HCT116 (cell line): ENCODE measurements around the gene ARHGAP29. TPM values are rescaled to one million over a fixed set of nuclear protein-coding genes. Genes with fewer than 3 reads are reported as not detected.

Experiments
- ATAC-seq: fragments of 200-7000 bp; cut with Tn5 transposase; 2 replicates; pipeline ENCODE4 v1.9.1; 2020; ENCODE audit warnings: mild to moderate bottlenecking, moderate library complexity
- BruUV-seq: library from RNA; stranded (reverse); fragments of 400-500 nt; replicated peaks from 2 replicates; lab custom pipeline; 2021; lab: Mats Ljungman, UMichigan
- CTCF ChIA-PET: fragments of 300-600 bp; sonication (Branson Sonifier 250); formaldehyde crosslinking; loops from one replicate; lab custom pipeline; 2021; ENCODE audit warnings: antibody characterized with exemption; lab: Charles Lee
- POLR2A ChIA-PET: fragments of 300-600, 350-600 bp; sonication (Branson Sonifier 250); formaldehyde crosslinking; loops from one replicate; lab custom pipeline; 2021; ENCODE audit warnings: antibody characterized with exemption; lab: Charles Lee
- RAD21 ChIA-PET, 2 experiments: fragments of 300-600 bp; sonication (Branson Sonifier 250); formaldehyde crosslinking; loops; one replicate each; lab custom pipeline; 2023; ENCODE audit warnings: low total read pairs in 2 of 2; ENCODE audit not compliant: uncharacterized antibody in 2 of 2, unreplicated experiment in 2 of 2, low non-redundant PET in 1 of 2; lab: Charles Lee
- DNase-seq: peaks from one replicate; pipeline ENCODE4 v3.0.0-alpha.2; 2010; ENCODE audit warnings: low read depth, low spot score
- H2AFZ ChIP-seq: fragments of 200-600 bp; shearing (Covaris generic), sonication (generic); 2 replicates; pipeline ENCODE4 v1.6.1; 2017; ENCODE audit warnings: low read depth, mixed run types, mixed read lengths, antibody characterized with exemption, low read length; ENCODE audit not compliant: poor library complexity, severe bottlenecking
- H3K27ac ChIP-seq: 2 replicates; pipeline ENCODE4 v1.5.1; 2012; ENCODE audit warnings: low read depth, low read length
- H3K27me3 ChIP-seq: fragments of 200-600 bp; sonication (generic); 2 replicates; pipeline ENCODE4 v1.6.1; 2016; ENCODE audit warnings: mixed run types, low read length, mixed read lengths; ENCODE audit not compliant: insufficient read depth
- H3K36me3 ChIP-seq, 2 experiments: fragments of 200-500 bp in 1 of 2; fragments of 200-600 bp in 1 of 2; sonication (Bioruptor generic) in 1 of 2; sonication (generic) in 1 of 2; 2 replicates each; pipeline versions ENCODE4 v1.5.1 to v1.6.1; 2014 to 2016; ENCODE audit warnings: low read length in 2 of 2, inconsistent platforms in 1 of 2, mixed read lengths in 1 of 2, mixed run types in 1 of 2; ENCODE audit not compliant: insufficient read depth in 2 of 2, control insufficient read depth in 1 of 2
- H3K4me1 ChIP-seq, 2 experiments: fragments of 200-600 bp in 1 of 2; sonication (generic) in 1 of 2; 2 replicates each; pipeline versions ENCODE4 v1.5.1 to v1.6.1; 2012 to 2017; ENCODE audit warnings: low read length in 2 of 2, inconsistent platforms in 1 of 2, mild to moderate bottlenecking in 1 of 2, mixed read lengths in 1 of 2, mixed run types in 1 of 2, moderate library complexity in 1 of 2; ENCODE audit not compliant: insufficient read depth in 2 of 2, control insufficient read depth in 1 of 2
- H3K4me2 ChIP-seq: fragments of 200-600 bp; sonication (generic); 2 replicates; pipeline ENCODE4 v1.6.1; 2017; ENCODE audit warnings: mixed run types, low read length, mixed read lengths
- H3K4me3 ChIP-seq, 2 experiments: fragments of 200-600 bp in 1 of 2; sonication (generic) in 1 of 2; replicated peaks in 1 of 2; 2 replicates each; pipeline ENCODE4 v1.5.1; 2011 to 2016; ENCODE audit warnings: low read length in 2 of 2, control low read depth in 1 of 2, low read depth in 1 of 2, mild to moderate bottlenecking in 1 of 2, mixed read lengths in 1 of 2, mixed run types in 1 of 2
- H3K79me2 ChIP-seq: fragments of 200-600 bp; sonication (generic); 2 replicates; pipeline ENCODE4 v1.6.1; 2017; ENCODE audit warnings: mild to moderate bottlenecking, mixed run types, low read length, moderate library complexity, mixed read lengths; ENCODE audit not compliant: insufficient read depth
- H3K9ac ChIP-seq: fragments of 200-600 bp; sonication (generic); 2 replicates; pipeline ENCODE4 v1.6.1; 2016; ENCODE audit warnings: low read length, mixed read lengths
- H3K9me2 ChIP-seq: fragments of 200-600 bp; sonication (generic), shearing (Covaris generic); 2 replicates; pipeline ENCODE4 v1.6.1; 2017; ENCODE audit warnings: mixed run types, mild to moderate bottlenecking, moderate library complexity; ENCODE audit not compliant: insufficient read depth
- H3K9me3 ChIP-seq, 2 experiments: fragments of 200-500 bp in 1 of 2; fragments of 200-600 bp in 1 of 2; sonication (Bioruptor generic) in 1 of 2; sonication (generic) in 1 of 2; 2 replicates each; pipeline ENCODE4 v1.6.1; 2014 to 2017; ENCODE audit warnings: low read length in 2 of 2, mixed read lengths in 2 of 2, inconsistent platforms in 1 of 2, low read depth in 1 of 2, mild to moderate bottlenecking in 1 of 2, mixed run types in 1 of 2, moderate library complexity in 1 of 2; ENCODE audit not compliant: control insufficient read depth in 1 of 2, insufficient read depth in 1 of 2
- H4K20me1 ChIP-seq: fragments of 200-600 bp; sonication (generic), shearing (Covaris generic); 2 replicates; pipeline ENCODE4 v1.6.1; 2017; ENCODE audit warnings: mixed run types, mild to moderate bottlenecking, moderate library complexity; ENCODE audit not compliant: insufficient read depth
- EGR1 ChIP-seq: IDR thresholded peaks from 2 replicates; pipeline ENCODE4 v1.6.1; 2012; ENCODE audit warnings: low read depth
- EZH2phosphoT487 ChIP-seq: fragments of 200-600 bp; IDR thresholded peaks from 2 replicates; pipeline ENCODE4 v1.6.1; 2018; ENCODE audit warnings: antibody characterized with exemption, borderline replicate concordance
- MAX ChIP-seq: IDR thresholded peaks from 2 replicates; pipeline ENCODE4 v1.6.1; 2012
- POLR2AphosphoS5 ChIP-seq: IDR thresholded peaks from 2 replicates; pipeline ENCODE4 v1.6.1; 2011; ENCODE audit warnings: mild to moderate bottlenecking, low read depth, low read length, moderate library complexity
- RAD21 ChIP-seq: IDR thresholded peaks from 2 replicates; pipeline ENCODE4 v1.6.1; 2012; ENCODE audit warnings: low read depth, mild to moderate bottlenecking
- REST ChIP-seq: IDR thresholded peaks from 2 replicates; pipeline ENCODE4 v1.6.1; 2012; ENCODE audit warnings: low read depth
- SIN3A ChIP-seq: IDR thresholded peaks from 2 replicates; pipeline ENCODE4 v1.6.1; 2012; ENCODE audit warnings: low read depth
- TCF7L2 ChIP-seq: IDR thresholded peaks from 2 replicates; pipeline ENCODE4 v1.7.0; 2011; ENCODE audit warnings: borderline replicate concordance, inconsistent platforms; ENCODE audit not compliant: insufficient read depth, insufficient read length; ENCODE audit errors: extremely low read depth
- intact Hi-C: fragments of 100-400 bp; cut with micrococcal nuclease; formaldehyde crosslinking; loops from 2 replicates; pipeline ENCODE4 v1.10.0; 2022
- total RNA-seq: library from RNA; stranded (reverse); gene quantifications from one replicate; pipeline ENCODE4 v1.2.1, GENCODE V29; 2021; ENCODE audit not compliant: unreplicated experiment
- TF ChIP-seq, protein P1 (sequence below): IDR thresholded peaks from 2 replicates; pipeline ENCODE4 v1.6.1; 2011; ENCODE audit warnings: mild to moderate bottlenecking, low read length, moderate library complexity; ENCODE audit not compliant: insufficient replicate concordance; ENCODE audit errors: extremely low read depth

ARHGAP29 gene
- total RNA-seq, 1 experiment from 2014 or later: 128 TPM

DNA sequence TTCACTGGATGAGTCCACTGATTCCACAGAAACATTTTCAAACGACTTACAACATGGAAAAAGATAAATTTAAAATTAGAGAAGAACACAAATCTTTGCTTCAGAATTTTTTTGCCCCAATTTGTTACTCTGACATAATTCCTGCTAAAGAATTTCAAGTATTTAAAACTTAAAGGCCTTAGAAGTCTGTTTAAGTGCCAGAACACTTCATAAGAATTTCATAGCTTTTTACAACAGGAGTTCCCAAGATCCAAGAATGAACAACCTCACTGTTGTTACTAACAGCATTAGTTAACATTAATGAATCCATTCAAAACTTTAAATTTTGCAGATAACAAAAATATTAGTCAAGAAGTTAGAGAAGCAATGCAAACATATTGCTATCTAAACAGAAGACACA is 31.7 kb downstream of the ARHGAP29 start:
- BruUV-seq: no TSS peak
- TF ChIP-seq SIN3A (no peak), POLR2AphosphoS5 (no peak), RAD21 (no peak), EZH2phosphoT487 (no peak), TCF7L2 (no peak), MAX (no peak), EGR1 (no peak), REST (no peak)
- TF ChIP-seq, protein P1, sequence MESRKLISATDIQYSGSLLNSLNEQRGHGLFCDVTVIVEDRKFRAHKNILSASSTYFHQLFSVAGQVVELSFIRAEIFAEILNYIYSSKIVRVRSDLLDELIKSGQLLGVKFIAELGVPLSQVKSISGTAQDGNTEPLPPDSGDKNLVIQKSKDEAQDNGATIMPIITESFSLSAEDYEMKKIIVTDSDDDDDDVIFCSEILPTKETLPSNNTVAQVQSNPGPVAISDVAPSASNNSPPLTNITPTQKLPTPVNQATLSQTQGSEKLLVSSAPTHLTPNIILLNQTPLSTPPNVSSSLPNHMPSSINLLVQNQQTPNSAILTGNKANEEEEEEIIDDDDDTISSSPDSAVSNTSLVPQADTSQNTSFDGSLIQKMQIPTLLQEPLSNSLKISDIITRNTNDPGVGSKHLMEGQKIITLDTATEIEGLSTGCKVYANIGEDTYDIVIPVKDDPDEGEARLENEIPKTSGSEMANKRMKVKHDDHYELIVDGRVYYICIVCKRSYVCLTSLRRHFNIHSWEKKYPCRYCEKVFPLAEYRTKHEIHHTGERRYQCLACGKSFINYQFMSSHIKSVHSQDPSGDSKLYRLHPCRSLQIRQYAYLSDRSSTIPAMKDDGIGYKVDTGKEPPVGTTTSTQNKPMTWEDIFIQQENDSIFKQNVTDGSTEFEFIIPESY: no peak
- RAD21 ChIA-PET: interaction anchor here in 1 of 2 experiments (0.5 kb wide), 1 partner anchor 105 kb away, joined by 4 read pairs; no protein-coding TSS in a partner anchor
- no peak for DNase-seq
- ATAC-seq: no peak
- intact Hi-C loops: no loop called here
- Histone ChIP-seq H3K79me2 (peaks cover 98% of the 10 kb centered on the region), H3K27ac (no peak overlapping the region), H3K4me3 (no peak overlapping the region), H3K27me3 (no peaks in the 10 kb centered on the region), H3K9me3 (no peaks in the 10 kb centered on the region), H4K20me1 (peaks cover 16% of the 10 kb centered on the region; the same call in 1 of the 2 replicates), H3K9me2 (no peaks in the 10 kb centered on the region), H2AFZ (no peak overlapping the region), H3K36me3 (peaks cover 59 to 76% of the 10 kb centered on the region in 2 experiments), H3K9ac (no peak overlapping the region), H3K4me2 (no peak overlapping the region), H3K4me1 (peaks cover 10 to 32% of the 10 kb centered on the region in 2 experiments; a peak in 2 of 4 replicates)
- POLR2A ChIA-PET: no interaction called here
- CTCF ChIA-PET: interaction anchor here (1.1 to 1.2 kb wide), 2 partner anchors 130 to 144 kb away, joined by 3 read pairs; no protein-coding TSS in a partner anchor
